ENCODE data around the gene ADISSP. TPM values are rescaled to one million over a fixed set of nuclear protein-coding genes. Genes with fewer than 3 reads are reported as not detected.

ADISSP gene
- total RNA-seq, 4 donors from 2014 or later, result 11.6 to 17.0 (median 16.3) TPM

DNA sequence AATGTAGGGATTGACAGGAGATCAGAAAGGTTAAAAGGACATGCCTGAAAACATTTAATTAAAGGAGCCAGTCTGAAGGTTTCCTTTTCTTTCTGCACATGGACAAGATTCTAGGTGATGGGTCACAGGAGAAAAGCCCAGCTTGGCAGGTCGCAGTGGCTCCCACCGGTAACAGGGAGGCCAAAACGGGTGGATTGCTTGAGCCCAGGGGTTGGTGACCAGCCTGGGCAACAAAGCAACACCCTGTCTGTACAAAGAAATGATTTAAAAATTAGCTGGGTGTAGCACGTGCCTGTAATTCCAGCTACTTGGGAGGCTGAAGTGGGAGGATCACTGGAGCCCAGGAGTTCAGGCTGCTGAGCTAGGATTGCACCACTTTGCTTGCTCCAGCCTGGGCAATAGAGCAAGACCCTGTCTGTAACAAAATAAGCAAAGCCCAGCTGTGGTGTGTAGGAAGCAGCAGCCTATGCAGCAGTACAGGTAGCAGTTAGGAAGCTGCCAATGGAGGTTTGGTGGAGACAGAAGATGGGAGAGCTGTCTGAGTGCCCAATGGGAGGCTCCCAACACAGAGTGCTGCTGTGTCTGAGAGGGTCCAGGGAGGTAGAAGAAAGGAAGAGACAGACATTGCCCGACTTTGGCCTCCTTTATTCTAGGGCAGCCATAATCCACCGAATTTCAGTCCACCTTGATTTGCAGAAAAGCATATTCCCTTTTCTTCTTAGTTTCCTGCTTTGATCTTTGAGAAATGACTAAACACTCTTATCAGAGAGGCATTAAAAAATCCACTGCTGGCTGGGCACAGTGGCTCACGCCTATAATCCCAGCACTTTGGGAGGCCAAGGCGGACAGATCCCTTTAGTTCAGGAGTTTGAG is 45.7 kb upstream of the ADISSP start:
- Histone ChIP-seq H3K9me3 (no peaks in the 10 kb centered on the region), H3K27me3 (no peaks in the 10 kb centered on the region), H3K36me3 (no peaks in the 10 kb centered on the region), H3K4me1 (peaks cover 33 to 44% of the 10 kb centered on the region in 2 donors), H3K4me3 (replicated peaks in 1 of 3) (no peak overlapping the region), H3K27ac (peak overlapping the region; percentile 87 to 98 (median 97))
- peak in 1 of 2 donors; percentile 48 for DNase-seq
- intact Hi-C loops (cut with DNase I), result no loop called here
- 66 to 73% methylated on average over 8 of the region's 8 CpGs for WGBS, 2 donors
- TF ChIP-seq, protein P1, sequence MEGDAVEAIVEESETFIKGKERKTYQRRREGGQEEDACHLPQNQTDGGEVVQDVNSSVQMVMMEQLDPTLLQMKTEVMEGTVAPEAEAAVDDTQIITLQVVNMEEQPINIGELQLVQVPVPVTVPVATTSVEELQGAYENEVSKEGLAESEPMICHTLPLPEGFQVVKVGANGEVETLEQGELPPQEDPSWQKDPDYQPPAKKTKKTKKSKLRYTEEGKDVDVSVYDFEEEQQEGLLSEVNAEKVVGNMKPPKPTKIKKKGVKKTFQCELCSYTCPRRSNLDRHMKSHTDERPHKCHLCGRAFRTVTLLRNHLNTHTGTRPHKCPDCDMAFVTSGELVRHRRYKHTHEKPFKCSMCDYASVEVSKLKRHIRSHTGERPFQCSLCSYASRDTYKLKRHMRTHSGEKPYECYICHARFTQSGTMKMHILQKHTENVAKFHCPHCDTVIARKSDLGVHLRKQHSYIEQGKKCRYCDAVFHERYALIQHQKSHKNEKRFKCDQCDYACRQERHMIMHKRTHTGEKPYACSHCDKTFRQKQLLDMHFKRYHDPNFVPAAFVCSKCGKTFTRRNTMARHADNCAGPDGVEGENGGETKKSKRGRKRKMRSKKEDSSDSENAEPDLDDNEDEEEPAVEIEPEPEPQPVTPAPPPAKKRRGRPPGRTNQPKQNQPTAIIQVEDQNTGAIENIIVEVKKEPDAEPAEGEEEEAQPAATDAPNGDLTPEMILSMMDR (IDR thresholded peaks at IDR 0.05), result no peak
- no peak for TF ChIP-seq POLR2A (IDR thresholded peaks at IDR 0.05)

DNA sequence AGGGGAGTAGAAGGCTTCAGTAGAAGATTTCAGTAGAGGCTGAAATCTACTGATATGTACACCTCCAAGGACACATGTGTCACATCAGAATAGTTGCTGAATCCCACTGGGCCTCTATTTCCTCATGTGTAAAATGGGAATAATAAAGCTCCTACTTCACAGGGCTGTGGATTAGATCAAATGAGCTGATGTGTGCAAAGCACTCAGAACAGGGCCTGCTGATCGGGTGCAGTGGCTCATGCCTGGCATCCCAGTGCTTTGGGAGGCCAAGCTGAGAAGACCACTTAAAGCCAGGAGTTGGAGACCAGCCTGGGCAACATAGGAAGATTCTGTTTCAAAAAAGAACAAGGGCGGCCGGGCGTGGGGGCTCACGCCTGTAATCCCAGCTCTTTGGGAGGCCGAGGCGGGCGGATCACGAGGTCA is 44.7 kb upstream of the ADISSP start:
- intact Hi-C loops (cut with DNase I), result no loop called here
- no peak overlapping the region for H3K4me3 ChIP-seq (replicated peaks in 1 of 3)

DNA sequence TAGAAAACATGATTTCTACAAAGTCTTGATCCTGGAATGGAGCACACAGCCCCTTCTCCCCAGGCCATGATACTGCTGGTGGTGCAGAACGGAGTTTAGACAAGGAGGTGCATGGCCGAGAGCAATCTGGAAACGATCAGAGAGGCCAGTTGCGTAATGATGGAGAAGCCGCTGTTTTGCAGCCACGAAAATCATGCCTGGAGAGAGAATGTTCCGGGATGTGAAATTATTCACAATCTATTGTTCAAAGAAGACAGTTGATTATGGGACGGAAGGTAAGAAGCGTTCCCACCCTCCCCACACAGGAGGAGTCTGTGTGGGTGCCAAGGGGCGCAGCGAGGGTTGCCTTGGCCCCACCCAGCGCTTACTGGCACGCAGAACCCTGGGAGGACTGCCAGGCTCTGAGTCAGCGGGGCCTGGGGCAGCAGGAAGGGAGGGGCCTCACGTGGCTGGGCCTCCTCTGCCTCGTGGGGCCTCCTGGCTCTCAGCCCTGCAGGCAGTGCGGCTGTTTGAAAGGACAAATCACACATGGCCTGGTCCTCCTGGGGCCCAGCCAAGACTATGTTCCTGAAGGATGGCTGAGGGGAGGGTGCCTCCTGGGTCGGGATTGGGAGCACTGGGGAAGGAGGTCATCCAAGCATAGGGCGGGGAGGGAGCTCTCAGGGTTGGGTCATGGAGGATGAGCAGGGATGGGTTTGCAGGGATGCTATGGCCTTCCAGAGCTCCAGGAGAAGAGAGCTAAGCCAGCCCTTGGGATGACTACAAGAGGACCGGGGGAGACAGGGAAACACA is 44.1 kb upstream of the ADISSP start:
- Histone ChIP-seq H3K9me3 (no peaks in the 10 kb centered on the region), H3K4me1 (peaks cover 49 to 58% of the 10 kb centered on the region in 2 donors), H3K4me3 (replicated peaks in 1 of 3) (peak overlapping the region in 1 of 3 donors; percentile 29), H3K27me3 (no peaks in the 10 kb centered on the region), H3K27ac (peak overlapping the region; percentile 87 to 98 (median 97)), H3K36me3 (no peaks in the 10 kb centered on the region)
- intact Hi-C loops (cut with DNase I), result no loop called here
- 3 to 4% methylated on average over 15 to 20 of the region's 20 CpGs for WGBS, 2 donors
- DNase-seq, result peak; percentile 99
- peak; percentile 0 to 76 for TF ChIP-seq POLR2A (IDR thresholded peaks at IDR 0.05)
- TF ChIP-seq, protein P1 (IDR thresholded peaks at IDR 0.05), result no peak

More for the DNA sequence above, 44.7 kb upstream of the ADISSP start:
- H3K27ac ChIP-seq, result peak overlapping the region; percentile 87 to 98 (median 97)
- DNase-seq, result no peak
- no peaks in the 10 kb centered on the region for H3K9me3 ChIP-seq
- TF ChIP-seq, protein P1 (IDR thresholded peaks at IDR 0.05), result no peak
- no peak for TF ChIP-seq POLR2A (IDR thresholded peaks at IDR 0.05)
- H3K27me3 ChIP-seq, result no peaks in the 10 kb centered on the region
- H3K4me1 ChIP-seq, result peaks cover 43 to 52% of the 10 kb centered on the region in 2 donors
- WGBS, 2 donors, result 93 to 94% methylated on average over 9 of the region's 9 CpGs
- H3K36me3 ChIP-seq, result no peaks in the 10 kb centered on the region

DNA sequence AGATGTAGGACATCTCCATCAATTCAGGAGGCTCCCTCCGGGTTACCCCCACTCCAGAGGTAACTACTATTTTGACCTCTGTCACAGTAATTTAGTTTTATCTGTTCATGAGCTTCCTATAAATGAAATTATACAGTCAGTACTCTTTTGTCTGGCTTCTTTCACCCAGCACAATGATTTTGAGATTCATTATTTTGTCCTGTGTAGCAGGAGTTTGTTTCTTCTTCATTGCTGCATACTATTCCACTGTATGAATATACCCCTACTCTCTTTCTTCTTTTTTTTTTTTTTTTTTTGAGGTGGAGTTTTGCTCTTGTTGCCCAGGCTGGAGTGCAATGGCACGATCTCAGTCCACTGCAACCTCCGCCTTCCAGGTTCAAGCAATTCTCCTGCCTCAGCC is 41.0 kb upstream of the ADISSP start:
- peaks cover 61 to 67% of the 10 kb centered on the region in 2 donors for H3K4me1 ChIP-seq
- 80 to 85% methylated on average over 3 of the region's 3 CpGs for WGBS, 2 donors
- H3K27me3 ChIP-seq, result no peaks in the 10 kb centered on the region
- no peaks in the 10 kb centered on the region for H3K9me3 ChIP-seq
- intact Hi-C loops (cut with DNase I), result no loop called here
- no peak for DNase-seq
- TF ChIP-seq, protein P1 (IDR thresholded peaks at IDR 0.05), result no peak
- TF ChIP-seq POLR2A (IDR thresholded peaks at IDR 0.05), result no peak
- no peak overlapping the region for H3K4me3 ChIP-seq (replicated peaks in 1 of 3)
- H3K36me3 ChIP-seq, result peaks cover 3 to 14% of the 10 kb centered on the region in 2 donors
- H3K27ac ChIP-seq, result peak overlapping the region; percentile 97 to 99 (median 98)

Measured in thyroid gland (tissue), 4 donors.